ENCODE measurements around the gene NARS2.

NARS2 gene

GRCh38 chr11:78429209-78429608, 145.5 kb downstream of the NARS2 start:
- Histone ChIP-seq H3K27me3 (ENCODE audit: insufficient read depth, low read length) (no peaks in the 10 kb centered on the region), H3K27ac (ENCODE audit: low read depth, low read length, poor library complexity, severe bottlenecking) (no peak overlapping the region), H3K79me2 (ENCODE audit: insufficient read depth, low read length) (no peaks in the 10 kb centered on the region), H3K4me3 (ENCODE audit: low read depth, low read length, poor library complexity, severe bottlenecking) (no peak overlapping the region), H3K4me2 (ENCODE audit: low read length) (no peak overlapping the region), H3K9me2 (ENCODE audit: low read depth, low read length) (no peaks in the 10 kb centered on the region), H2AFZ (ENCODE audit: low read length) (no peak overlapping the region), H3K4me1 (ENCODE audit: insufficient read depth, low read length, severe bottlenecking) (peaks cover 18% of the 10 kb centered on the region), H3F3A (ENCODE audit: insufficient read depth, low read length) (no peaks in the 10 kb centered on the region; the same call in 1 of the 2 replicates), H3K9me3 (ENCODE audit: low read length) (no peaks in the 10 kb centered on the region), H3K36me3 (ENCODE audit: insufficient read depth, low read length) (no peaks in the 10 kb centered on the region), H4K20me1 (ENCODE audit: insufficient read depth, low read length) (no peaks in the 10 kb centered on the region), H3K9ac (ENCODE audit: low read length) (no peak overlapping the region)
- TF ChIP-seq, protein P1, sequence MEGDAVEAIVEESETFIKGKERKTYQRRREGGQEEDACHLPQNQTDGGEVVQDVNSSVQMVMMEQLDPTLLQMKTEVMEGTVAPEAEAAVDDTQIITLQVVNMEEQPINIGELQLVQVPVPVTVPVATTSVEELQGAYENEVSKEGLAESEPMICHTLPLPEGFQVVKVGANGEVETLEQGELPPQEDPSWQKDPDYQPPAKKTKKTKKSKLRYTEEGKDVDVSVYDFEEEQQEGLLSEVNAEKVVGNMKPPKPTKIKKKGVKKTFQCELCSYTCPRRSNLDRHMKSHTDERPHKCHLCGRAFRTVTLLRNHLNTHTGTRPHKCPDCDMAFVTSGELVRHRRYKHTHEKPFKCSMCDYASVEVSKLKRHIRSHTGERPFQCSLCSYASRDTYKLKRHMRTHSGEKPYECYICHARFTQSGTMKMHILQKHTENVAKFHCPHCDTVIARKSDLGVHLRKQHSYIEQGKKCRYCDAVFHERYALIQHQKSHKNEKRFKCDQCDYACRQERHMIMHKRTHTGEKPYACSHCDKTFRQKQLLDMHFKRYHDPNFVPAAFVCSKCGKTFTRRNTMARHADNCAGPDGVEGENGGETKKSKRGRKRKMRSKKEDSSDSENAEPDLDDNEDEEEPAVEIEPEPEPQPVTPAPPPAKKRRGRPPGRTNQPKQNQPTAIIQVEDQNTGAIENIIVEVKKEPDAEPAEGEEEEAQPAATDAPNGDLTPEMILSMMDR (IDR thresholded peaks at IDR 0.05; ENCODE audit: low read length) = no peak

GRCh38 chr11:78428773-78429172, 145.9 kb downstream of the NARS2 start:
- TF ChIP-seq, protein P1 (IDR thresholded peaks at IDR 0.05; ENCODE audit: low read length) = no peak
- TF ChIP-seq EZH2 (IDR thresholded peaks at IDR 0.05; ENCODE audit: borderline replicate concordance, low read length) = no peak
- peaks cover 18% of the 10 kb centered on the region for H3K4me1 ChIP-seq (ENCODE audit: insufficient read depth, low read length, severe bottlenecking)

DNA sequence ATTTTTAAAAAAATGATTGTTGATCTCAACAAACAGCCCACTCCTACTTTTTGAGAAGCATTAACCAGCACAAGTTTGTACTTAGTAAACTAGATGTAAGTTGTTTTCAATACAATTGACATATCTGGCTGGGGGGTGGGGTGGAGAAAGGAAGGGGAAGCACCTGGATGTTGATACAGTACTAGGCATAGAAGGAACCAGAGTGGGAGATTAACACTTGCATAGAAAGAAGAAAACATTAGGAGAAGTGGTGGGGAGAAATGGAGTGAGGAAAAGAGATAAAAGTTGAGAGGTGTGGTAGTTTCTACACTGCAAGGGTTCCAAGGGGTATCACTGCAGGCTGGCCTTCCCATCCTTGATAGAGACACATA, 146.4 kb downstream of the NARS2 start:
- no peaks in the 10 kb centered on the region for H3K9me3 ChIP-seq (ENCODE audit: low read length)
- no peaks in the 10 kb centered on the region for H3K36me3 ChIP-seq (ENCODE audit: insufficient read depth, low read length)
- H3F3A ChIP-seq (ENCODE audit: insufficient read depth, low read length) = no peaks in the 10 kb centered on the region; the same call in 1 of the 2 replicates
- H3K27ac ChIP-seq (ENCODE audit: low read depth, low read length, poor library complexity, severe bottlenecking) = no peak overlapping the region
- H3K79me2 ChIP-seq (ENCODE audit: insufficient read depth, low read length) = no peaks in the 10 kb centered on the region
- H3K4me2 ChIP-seq (ENCODE audit: low read length) = no peak overlapping the region
- H2AFZ ChIP-seq (ENCODE audit: low read length) = no peak overlapping the region
- no peak overlapping the region for H3K4me3 ChIP-seq (ENCODE audit: low read depth, low read length, poor library complexity, severe bottlenecking)
- H3K9me2 ChIP-seq (ENCODE audit: low read depth, low read length) = no peaks in the 10 kb centered on the region
- H4K20me1 ChIP-seq (ENCODE audit: insufficient read depth, low read length) = no peaks in the 10 kb centered on the region
- no peak for TF ChIP-seq EZH2 (IDR thresholded peaks at IDR 0.05; ENCODE audit: borderline replicate concordance, low read length)
- TF ChIP-seq, protein P1 (IDR thresholded peaks at IDR 0.05; ENCODE audit: low read length) = no peak
- peaks cover 18% of the 10 kb centered on the region for H3K4me1 ChIP-seq (ENCODE audit: insufficient read depth, low read length, severe bottlenecking)
- no peak overlapping the region for H3K9ac ChIP-seq (ENCODE audit: low read length)
- no peaks in the 10 kb centered on the region for H3K27me3 ChIP-seq (ENCODE audit: insufficient read depth, low read length)

More at GRCh38 chr11:78428773-78429172, 145.9 kb downstream of the NARS2 start:
- Histone ChIP-seq H3K9me3 (ENCODE audit: low read length) (no peaks in the 10 kb centered on the region), H2AFZ (ENCODE audit: low read length) (no peak overlapping the region), H3K36me3 (ENCODE audit: insufficient read depth, low read length) (no peaks in the 10 kb centered on the region), H3K9ac (ENCODE audit: low read length) (no peak overlapping the region), H4K20me1 (ENCODE audit: insufficient read depth, low read length) (no peaks in the 10 kb centered on the region), H3K4me3 (ENCODE audit: low read depth, low read length, poor library complexity, severe bottlenecking) (no peak overlapping the region), H3K4me2 (ENCODE audit: low read length) (no peak overlapping the region), H3K27me3 (ENCODE audit: insufficient read depth, low read length) (no peaks in the 10 kb centered on the region), H3K9me2 (ENCODE audit: low read depth, low read length) (no peaks in the 10 kb centered on the region), H3K27ac (ENCODE audit: low read depth, low read length, poor library complexity, severe bottlenecking) (no peak overlapping the region), H3F3A (ENCODE audit: insufficient read depth, low read length) (no peaks in the 10 kb centered on the region; the same call in 1 of the 2 replicates), H3K79me2 (ENCODE audit: insufficient read depth, low read length) (no peaks in the 10 kb centered on the region)
